Measurements from ENCODE around the gene WNK4. TPM values are rescaled to one million over a fixed set of nuclear protein-coding genes. Genes with fewer than 3 reads are reported as not detected.
"Not testable (repeated sequence)": the region's sequence is repeated elsewhere in the genome, so short reads cannot be mapped to it uniquely, and the experiment has no call there.

The WNK4 gene
- total RNA-seq, 4 donors from 2014 or later = 0.50 to 3.9 (median 1.4) TPM

DNA sequence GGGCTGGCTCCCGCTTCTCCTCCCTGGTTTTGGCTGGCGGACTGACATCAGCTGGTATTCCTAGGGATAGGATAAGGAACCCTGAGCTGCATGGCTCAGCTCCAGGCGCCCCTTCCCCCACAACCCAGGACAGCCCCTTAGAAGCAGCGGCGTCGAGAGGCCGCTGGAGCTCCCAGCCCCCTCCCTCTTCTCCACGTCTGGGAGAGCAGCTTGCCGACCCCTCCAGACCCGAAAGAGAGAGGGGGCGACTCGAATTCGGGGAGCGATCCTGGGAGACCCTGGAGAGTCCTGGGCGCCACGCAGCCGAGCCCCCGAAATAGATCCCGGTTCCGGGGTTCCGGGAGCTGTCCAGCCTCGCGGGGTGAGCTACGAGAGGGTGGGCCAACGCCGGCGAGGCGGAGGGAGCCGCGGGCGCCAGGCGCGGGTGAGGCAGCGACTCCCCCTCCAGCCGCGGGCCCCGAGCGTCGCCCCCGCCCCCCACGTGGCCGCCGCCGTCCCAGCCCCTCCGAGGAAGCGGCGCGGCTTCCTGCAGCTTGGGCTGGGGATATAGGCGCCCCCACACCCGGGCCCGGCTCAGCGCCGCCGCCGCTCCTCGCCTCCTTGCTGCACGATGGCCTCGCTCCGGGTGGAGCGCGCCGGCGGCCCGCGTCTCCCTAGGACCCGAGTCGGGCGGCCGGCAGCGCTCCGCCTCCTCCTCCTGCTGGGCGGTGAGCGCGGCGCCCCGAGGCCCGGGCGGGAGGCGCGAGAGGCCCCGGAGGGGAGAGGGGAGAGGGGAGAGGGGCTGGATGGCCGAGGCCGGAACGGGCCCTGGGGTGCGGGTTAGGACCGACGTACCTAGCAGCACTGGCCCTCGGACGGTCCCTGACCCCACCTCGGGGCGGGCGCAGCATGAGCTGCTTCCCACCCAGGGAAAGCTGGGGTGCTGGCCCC is 19.5 kb upstream of the WNK4 start, which contains the start of gene RAMP2:
TSS of gene RAMP2 (plus strand) at position 576 of the 930 bp plus-strand sequence. CDS start at position 611, 35 bp downstream.
- ATAC-seq (ENCODE audit: low FRiP score) (peak; percentile 53), DNase-seq (ENCODE audit: low spot score) (peak; percentile 22)
- TF ChIP-seq, protein P1, sequence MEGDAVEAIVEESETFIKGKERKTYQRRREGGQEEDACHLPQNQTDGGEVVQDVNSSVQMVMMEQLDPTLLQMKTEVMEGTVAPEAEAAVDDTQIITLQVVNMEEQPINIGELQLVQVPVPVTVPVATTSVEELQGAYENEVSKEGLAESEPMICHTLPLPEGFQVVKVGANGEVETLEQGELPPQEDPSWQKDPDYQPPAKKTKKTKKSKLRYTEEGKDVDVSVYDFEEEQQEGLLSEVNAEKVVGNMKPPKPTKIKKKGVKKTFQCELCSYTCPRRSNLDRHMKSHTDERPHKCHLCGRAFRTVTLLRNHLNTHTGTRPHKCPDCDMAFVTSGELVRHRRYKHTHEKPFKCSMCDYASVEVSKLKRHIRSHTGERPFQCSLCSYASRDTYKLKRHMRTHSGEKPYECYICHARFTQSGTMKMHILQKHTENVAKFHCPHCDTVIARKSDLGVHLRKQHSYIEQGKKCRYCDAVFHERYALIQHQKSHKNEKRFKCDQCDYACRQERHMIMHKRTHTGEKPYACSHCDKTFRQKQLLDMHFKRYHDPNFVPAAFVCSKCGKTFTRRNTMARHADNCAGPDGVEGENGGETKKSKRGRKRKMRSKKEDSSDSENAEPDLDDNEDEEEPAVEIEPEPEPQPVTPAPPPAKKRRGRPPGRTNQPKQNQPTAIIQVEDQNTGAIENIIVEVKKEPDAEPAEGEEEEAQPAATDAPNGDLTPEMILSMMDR (IDR thresholded peaks at IDR 0.05) = no peak

DNA sequence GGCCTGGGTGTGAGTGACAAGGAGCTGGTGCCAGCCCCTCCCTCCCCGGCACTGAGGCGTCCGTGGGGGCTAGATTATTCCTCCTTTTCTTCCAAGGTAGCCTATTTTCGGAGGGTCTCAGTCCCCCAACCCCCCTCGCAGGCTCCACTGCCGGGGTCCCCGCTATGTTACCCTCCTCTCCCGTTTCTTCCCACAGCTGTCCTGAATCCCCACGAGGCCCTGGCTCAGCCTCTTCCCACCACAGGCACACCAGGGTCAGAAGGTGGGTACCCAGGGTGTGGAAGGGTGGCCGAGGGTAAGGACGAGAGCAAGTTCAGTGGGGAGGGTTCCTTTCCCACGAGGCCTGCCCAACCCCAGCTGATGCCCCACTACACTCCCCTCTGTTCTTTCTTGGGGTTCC is 18.8 kb upstream of the WNK4 start:
- TF ChIP-seq, protein P1 (IDR thresholded peaks at IDR 0.05) = no peak
- no peak for ATAC-seq (ENCODE audit: low FRiP score)

DNA sequence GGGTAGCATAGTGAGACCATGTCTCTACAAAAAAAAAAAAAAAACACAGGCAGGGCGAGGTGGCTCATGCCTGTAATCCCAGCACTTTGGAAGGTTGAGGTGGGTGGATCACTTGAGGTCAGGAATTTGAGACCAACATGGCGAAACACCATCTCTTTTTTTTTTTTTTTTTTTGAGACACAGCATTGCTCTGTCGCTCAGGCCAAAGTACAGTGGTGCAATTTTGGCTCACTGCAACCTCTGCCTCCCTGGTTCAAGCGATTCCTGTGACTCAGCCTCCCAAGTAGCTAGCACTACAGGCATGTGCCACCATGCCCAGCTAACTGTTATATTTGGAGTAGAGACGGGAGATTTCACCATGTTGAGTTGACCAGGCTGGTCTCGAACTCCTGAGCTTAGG is 14.3 kb upstream of the WNK4 start:
- ATAC-seq (ENCODE audit: low FRiP score) (no peak), DNase-seq (ENCODE audit: low spot score) (no peak)
- TF ChIP-seq, protein P1 (IDR thresholded peaks at IDR 0.05) = no peak

More for the DNA sequence above, 18.8 kb upstream of the WNK4 start:
- DNase-seq (ENCODE audit: low spot score) = no peak

- no peak for ATAC-seq (ENCODE audit: low FRiP score)
- DNase-seq (ENCODE audit: low spot score) = no peak
- TF ChIP-seq, protein P1 (IDR thresholded peaks at IDR 0.05) = no peak
Observed at GRCh38 chr17:42767512-42767911, 12.9 kb upstream of the WNK4 start.

- not testable (repeated sequence) for DNase-seq (ENCODE audit: low spot score); ATAC-seq (ENCODE audit: low FRiP score)
Observed at GRCh38 chr17:42768006-42768405, 12.4 kb upstream of the WNK4 start.

GRCh38 chr17:42769964-42770363 is 10.4 kb upstream of the WNK4 start:
- not testable (repeated sequence) for ATAC-seq (ENCODE audit: low FRiP score); DNase-seq (ENCODE audit: low spot score)

DNA sequence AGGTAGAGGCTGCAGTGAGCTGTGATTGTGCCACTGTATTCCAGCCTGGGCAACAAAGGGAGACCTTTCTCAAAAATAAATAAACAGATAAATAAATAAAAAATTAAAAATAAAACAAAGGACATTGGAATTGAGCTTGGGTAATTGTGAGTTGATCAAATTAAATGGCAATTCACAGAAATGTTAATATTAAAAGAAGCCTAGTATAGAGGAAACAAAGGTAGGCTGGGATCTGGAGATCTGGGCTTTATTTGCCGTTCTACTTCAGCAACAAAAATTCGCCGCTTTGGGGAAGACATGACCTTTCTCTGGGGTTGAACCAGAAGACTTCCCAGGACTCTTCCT is 7.5 kb upstream of the WNK4 start:
- ATAC-seq (ENCODE audit: low FRiP score) = no peak
- TF ChIP-seq, protein P1 (IDR thresholded peaks at IDR 0.05) = no peak

More for the DNA sequence above, 7.5 kb upstream of the WNK4 start:
- DNase-seq (ENCODE audit: low spot score) = no peak
